NCI-H69 (cell line): Measurements from ENCODE around the gene ZNF280B.
"Not testable (repeated sequence)": the region's sequence is repeated elsewhere in the genome, so short reads cannot be mapped to it uniquely, and the experiment has no call there.

Experiments
- DNase-seq: peaks from one replicate; lab custom pipeline; 2025; lab: John Stamatoyannopoulos, UW

The ZNF280B gene

DNA sequence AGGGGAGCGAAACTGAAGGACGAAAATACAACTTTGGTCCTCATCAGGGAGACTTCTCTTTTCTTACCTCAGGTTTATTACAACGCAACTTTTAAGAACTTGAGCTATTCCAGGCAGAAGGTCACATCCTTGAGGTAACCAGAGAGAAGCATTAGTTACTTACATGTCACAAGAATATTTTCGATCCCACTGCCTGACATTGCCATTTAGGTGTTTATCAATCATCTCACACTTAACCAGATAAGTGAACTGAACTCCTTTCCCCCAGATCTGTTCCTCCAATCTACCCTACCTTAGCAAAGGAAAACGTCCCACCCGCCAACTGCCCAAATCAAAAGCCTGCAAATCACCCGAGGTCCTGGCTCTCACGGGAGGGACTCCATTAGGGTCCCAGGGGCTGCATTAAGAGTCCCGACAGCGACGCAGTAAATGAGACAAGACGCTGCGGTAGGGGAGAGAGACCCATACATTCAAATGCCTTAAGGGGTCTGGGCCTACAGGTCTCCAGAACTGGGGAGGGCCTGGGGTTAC is 734 bp downstream of the ZNF280B start:
- DNase-seq = no peak

- no peak for DNase-seq
Observed at GRCh38 chr22:22506736-22507135, 1.8 kb downstream of the ZNF280B start.

DNA sequence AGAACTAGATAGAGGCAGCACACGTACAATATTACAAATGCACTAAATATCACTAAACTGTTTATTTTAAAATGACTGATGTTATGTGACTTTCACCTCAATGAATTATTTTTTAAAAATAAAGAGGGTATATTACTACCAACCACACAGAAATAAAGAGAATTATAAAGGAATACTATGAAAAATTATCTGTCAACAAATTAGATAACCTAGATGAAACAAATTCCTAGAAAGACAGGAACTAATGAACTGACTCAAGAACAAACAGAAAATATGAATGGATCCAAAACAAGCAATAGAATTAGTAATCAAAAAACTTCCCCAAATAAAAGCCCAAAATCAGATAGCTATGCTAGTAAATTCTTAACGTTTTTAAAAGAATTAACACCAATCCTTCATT is 10.3 kb downstream of the ZNF280B start:
- DNase-seq = no peak

GRCh38 chr22:22491589-22491988 is 17.0 kb downstream of the ZNF280B start:
- not testable (repeated sequence) for DNase-seq

DNA sequence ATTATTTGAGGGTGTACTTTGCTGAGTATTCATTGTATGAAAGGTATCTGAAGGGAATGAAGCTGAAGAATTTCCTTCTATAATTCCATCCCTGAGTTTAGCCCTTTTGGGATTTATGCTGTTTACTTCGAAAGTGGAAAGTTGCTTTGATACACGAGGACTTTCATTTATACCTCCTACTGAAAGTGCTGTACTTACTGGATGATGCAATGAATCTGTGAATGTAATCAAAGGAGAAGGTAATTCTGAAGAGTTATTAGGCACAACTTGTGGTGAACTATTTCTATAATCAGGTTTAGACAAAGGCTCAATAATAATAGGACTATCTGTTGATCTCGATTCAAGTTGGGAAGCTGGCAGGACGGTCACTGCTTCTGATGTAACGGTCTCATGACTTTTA is 19.8 kb downstream of the ZNF280B start:
- no peak for DNase-seq

- no peak for DNase-seq
Observed at GRCh38 chr22:22487869-22488597, 20.5 kb downstream of the ZNF280B start.

DNA sequence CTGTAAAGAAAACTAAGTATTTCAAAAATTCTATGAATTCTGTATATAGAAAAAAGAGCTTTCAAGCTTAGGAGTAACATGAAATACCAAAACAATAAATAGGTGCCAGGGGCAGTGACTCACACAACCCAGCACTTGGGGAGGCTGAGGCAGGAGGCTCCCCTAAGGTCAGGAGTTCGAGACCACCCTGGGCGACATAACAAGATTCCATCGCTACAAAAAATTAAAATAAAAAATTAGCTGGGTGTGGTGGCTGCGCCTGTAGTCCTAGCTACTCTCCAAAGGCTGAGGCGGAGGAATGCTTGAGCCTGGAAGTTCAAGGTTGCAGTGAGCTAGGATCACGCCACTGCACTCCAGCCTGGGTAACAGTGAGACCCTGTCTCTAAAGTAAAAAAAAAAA is 21.5 kb downstream of the ZNF280B start:
- no peak for DNase-seq

- no peak for DNase-seq
Observed at GRCh38 chr22:22486132-22486899, 22.2 kb downstream of the ZNF280B start.

DNA sequence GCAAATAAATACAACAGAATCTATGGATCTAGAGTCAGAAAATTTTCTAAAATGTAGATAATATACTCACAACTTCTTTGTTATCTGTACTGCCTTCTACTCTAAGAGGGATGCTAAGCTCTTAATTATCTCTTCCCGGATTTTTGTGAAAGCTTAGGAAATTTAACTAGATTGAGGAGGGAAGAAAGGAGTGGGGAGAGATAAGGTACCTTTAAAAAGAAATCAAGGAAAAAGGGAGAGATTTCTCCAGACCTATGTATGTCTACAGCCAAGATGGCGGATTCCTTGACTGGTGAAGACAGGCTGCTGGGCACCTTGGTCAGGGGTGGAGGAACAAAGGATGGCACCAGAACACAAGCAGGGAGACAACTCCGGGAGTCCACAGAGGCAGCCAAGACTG is 23.0 kb downstream of the ZNF280B start:
- DNase-seq = no peak

- no peak for DNase-seq
Observed at GRCh38 chr22:22484023-22484422, 24.5 kb downstream of the ZNF280B start.

GRCh38 chr22:22480940-22481339 is 27.6 kb downstream of the ZNF280B start:
- no peak for DNase-seq

DNA sequence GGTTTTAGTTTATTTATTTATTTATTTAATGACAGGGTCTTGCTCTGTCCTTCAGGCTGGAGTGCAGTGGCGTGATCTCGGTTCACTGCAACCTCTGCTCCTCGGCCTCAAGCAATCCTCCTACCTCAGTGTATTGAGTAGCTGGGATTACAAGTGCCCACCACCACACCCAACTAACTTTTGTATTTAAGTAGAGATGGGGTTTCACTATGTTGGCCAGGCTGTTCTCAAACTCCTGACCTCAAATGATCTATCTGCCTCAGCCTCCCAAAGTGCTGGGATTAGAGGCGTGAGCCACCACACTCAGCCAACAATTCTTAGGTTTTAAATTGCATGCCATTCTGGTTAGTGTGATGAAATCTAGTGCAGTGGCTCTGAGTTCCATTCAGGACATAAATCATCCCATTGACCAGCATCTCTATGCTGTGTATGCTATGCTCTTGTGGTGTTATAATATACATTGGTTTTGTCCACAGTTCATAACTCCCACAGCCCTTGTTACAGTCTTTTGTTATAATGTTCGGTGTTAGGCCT is 28.5 kb downstream of the ZNF280B start:
- DNase-seq = no peak

DNA sequence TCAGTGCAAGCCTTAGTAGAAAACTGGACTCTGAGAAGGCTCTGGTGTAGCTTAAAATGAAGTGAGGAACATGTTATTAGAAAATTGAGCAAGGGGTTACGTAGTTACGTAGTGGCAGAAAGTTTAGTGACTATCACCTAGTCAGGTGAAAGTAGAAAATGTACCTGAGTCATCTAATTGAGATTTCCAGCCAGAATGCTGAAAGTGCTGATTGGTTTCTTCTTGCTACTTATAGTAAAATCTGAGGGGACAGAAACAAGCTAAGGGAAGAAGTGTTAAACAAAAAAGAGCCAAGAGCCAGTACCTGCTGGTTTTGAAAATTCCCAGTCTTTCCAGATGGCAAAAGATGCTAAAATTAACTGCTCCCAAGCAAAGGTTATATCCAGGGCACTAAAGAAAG is 29.4 kb downstream of the ZNF280B start:
- DNase-seq = no peak

DNA sequence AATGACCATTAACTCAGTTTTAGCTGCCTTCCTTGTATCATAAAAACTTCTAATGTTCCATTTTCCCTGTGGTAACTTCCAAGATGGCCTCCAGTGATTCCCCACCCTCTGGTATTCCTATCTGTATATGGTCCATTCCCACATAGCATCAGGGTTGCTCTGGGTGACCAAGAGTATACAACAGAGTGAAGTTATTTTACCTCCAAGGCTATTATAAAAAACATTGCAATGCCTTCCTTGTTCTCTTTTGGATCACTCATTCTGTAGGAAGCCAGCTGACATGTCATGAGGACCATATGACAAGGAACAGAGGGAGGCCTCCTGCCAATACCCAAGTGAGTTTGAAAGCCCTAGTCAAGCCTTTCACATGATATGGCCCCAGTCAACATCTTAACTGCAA is 30.1 kb downstream of the ZNF280B start:
- DNase-seq = no peak

- no peak for DNase-seq
Observed at GRCh38 chr22:22474733-22475132, 33.8 kb downstream of the ZNF280B start.

DNA sequence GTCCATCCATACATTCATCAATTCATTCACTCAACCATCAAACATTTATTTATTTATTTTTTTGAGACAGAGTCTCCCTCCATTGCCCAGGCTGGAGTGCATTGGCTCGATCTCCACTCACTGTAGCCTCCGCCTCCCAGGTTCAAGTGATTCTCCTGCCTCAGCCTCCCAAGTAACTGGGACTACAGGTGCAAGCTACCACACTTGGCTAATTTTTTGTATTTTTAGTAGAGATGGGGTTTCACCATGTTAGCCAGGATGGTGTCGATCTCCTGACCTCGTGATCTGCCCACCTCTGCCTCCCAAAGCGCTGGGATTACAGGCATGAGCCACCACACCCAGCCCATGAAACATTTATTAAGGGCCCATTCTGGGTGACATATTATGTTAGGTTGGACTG is 37.4 kb downstream of the ZNF280B start:
- DNase-seq = not testable (repeated sequence)

DNA sequence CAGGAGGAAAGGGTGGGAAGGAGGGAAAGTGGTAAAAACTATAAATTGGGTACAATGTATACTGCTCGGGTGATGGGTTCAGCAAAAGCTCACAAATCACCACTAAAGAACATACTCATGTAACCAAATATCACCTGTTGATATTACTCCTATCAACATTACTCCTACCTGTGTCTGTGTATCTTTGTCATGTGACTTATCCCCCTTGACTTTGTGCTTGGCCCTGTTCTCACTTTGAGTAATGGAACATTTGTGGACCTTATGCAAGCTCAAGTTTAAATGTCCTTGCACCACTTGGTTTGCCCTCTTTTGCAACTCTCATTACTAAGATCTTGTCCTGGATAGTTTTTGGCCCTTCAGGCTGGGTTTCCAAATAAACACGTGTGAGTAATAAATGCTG is 39.0 kb downstream of the ZNF280B start:
- DNase-seq = no peak

DNA sequence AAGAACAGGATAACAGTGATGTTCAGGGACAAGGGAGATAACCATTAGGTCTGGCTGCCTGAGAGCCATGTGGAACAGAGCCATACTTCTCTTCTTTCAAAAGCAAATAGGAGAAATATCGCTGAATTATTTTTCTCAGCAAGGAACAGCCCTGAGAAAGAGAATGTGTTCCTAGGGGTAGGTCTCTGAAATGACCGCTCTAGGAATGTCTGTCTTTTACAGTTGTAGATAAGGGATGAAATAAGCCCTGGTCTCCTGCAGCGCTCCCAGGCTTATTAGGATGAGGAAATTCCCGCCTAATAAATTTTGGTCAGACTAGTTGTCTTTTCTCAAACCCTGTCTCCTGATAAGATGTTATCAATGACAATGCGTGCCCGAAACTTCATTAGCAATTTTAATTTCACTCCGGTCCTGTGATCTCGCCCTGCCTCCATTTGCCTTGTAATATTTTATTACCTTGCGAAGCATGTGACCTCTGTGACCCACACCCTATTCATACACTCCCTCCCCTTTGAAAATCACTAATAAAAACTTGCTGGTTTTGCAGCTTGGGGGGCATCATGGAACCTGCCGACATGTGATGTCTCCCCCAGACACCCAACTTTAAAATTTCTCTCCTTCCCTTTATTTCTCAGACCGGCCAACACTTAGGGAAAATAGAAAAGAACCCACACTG is 39.6 kb downstream of the ZNF280B start:
- DNase-seq = not testable (repeated sequence)

DNA sequence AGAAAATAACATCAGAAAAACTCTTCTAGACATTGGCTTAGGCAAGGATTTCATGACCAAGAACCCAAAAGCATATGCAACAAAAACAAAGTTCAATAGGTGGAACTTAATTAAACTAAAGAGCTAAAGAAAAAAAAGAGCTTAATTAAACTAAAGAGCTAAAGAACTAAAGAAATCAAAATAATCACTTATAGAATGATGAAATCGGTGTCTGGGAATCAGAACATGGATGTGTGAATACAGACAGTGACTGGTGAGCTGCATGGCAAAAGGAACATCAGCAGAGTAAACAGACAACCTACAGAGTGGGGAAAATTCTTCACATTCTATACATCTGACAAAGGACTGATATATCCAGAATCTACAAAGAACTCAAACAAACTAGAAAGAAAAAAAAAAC is 41.4 kb downstream of the ZNF280B start:
- DNase-seq = no peak

- DNase-seq = no peak
Observed at GRCh38 chr22:22465782-22466181, 42.8 kb downstream of the ZNF280B start.

DNA sequence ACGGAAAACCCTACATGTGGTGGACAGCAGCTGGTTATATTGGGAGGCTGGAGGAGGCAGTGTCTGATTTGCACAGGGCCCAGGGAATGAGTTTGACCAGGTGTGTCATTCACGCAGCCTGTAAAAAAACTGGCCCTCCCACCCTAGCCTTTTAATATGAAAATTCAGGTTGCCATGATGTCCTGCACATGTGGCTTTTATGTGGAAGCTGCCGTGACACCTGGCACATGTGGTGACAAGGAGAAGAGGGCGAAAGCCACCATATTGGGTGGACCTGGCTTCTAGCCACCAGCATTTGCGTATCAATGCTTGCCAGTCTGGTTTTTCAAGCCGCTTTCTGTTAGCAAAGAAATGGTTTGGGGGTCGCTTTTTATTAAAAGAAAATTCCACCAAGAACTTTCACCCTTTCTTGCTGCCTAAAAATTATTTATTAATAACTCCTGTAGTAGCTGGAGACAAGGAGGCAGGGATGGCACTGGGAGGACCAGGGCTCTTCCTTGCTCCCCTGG is 43.4 kb downstream of the ZNF280B start:
- DNase-seq = no peak

- no peak for DNase-seq
Observed at GRCh38 chr22:22464541-22465054, 43.9 kb downstream of the ZNF280B start.
